Stimulated activated CD4-positive, alpha-beta T cell treated with anti-CD3 and anti-CD28 coated beads, Interleukin-12 subunit alpha, Interleukin-12 subunit beta, amount 100 ng/mL, for 48 hours (primary cell): ENCODE results near the gene AKR1C1.
"Not testable (repeated sequence)": the region's sequence is repeated elsewhere in the genome, so short reads cannot be mapped to it uniquely, and the experiment has no call there.

Experiments used
- DNase-seq, 3 donors: peaks; one replicate each; pipeline ENCODE4 v3.0.0-alpha.2; 2020; ENCODE audit warnings: low read depth in 2 of 3, low spot score in 1 of 3

AKR1C1 gene

GRCh38 chr10:4982764-4983226 is 19.6 kb downstream of the AKR1C1 start:
- no peak for DNase-seq

GRCh38 chr10:4983615-4984216 is 20.5 kb downstream of the AKR1C1 start:
- no peak for DNase-seq

GRCh38 chr10:4984223-4984622 is 21.0 kb downstream of the AKR1C1 start:
- DNase-seq: no peak

- DNase-seq: no peak
Observed at GRCh38 chr10:4984971-4985594, 21.9 kb downstream of the AKR1C1 start.

GRCh38 chr10:4988000-4988641 is 24.9 kb downstream of the AKR1C1 start:
- DNase-seq: not testable (repeated sequence)

GRCh38 chr10:4990217-4990616 is 27.0 kb downstream of the AKR1C1 start:
- no peak for DNase-seq

- not testable (repeated sequence) for DNase-seq
Observed at GRCh38 chr10:4991463-4991862, 28.2 kb downstream of the AKR1C1 start.

- not testable (repeated sequence) for DNase-seq
Observed at GRCh38 chr10:4992564-4992963, 29.3 kb downstream of the AKR1C1 start.

GRCh38 chr10:4994260-4994659 is 31.0 kb downstream of the AKR1C1 start:
- not testable (repeated sequence) for DNase-seq

- DNase-seq: no peak
Observed at GRCh38 chr10:4998671-4999070, 35.5 kb downstream of the AKR1C1 start.

GRCh38 chr10:5002013-5002727 is 39.0 kb downstream of the AKR1C1 start:
- no peak for DNase-seq

- not testable (repeated sequence) for DNase-seq
Observed at GRCh38 chr10:5003127-5004029, 40.2 kb downstream of the AKR1C1 start, which contains the start of gene AKR1C2. TSS of gene AKR1C2 (minus strand) at chr10:5003857. CDS start at chr10:5003835, 22 bp downstream.

- DNase-seq: not testable (repeated sequence)
Observed at GRCh38 chr10:5004030-5004385, 40.8 kb downstream of the AKR1C1 start.

GRCh38 chr10:5004501-5004900 is 41.3 kb downstream of the AKR1C1 start:
- DNase-seq: not testable (repeated sequence)

- DNase-seq: not testable (repeated sequence)
Observed at GRCh38 chr10:5008857-5009548, 45.8 kb downstream of the AKR1C1 start.

- DNase-seq: not testable (repeated sequence)
Observed at GRCh38 chr10:5010043-5010442, 46.8 kb downstream of the AKR1C1 start.

- not testable (repeated sequence) for DNase-seq
Observed at GRCh38 chr10:5011392-5011791, 48.2 kb downstream of the AKR1C1 start.

- no peak for DNase-seq
Observed at GRCh38 chr10:5012595-5012994, 49.4 kb downstream of the AKR1C1 start.

GRCh38 chr10:5013385-5013784 is 50.2 kb downstream of the AKR1C1 start:
- DNase-seq: no peak
